DMS79 treated with DMSO at 0.1 percent for 48 hours (cell line): ENCODE data around the gene F8.

ENCODE experiments used
- DNase-seq: peaks from one replicate; lab custom pipeline; 2025; lab: John Stamatoyannopoulos, UW

F8 gene

DNA sequence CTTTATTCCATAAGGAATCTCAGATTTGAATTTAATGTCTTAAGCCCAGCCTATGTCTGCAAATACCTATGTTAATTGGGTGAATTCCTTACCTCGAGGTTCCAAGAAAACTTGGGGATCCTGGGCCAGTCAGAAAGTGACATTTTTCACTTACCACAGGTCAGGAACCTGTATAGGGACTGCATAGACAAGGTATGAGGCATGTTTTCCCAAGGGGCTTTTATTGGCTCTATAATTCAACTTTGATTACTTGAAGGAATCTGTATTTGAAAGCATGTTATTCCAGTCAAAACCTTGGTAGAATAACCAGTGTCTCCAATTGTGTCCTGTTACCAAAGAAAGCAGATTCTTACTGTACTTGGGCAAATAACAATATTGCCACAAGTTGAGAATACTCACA, 208.7 kb downstream of the F8 start:
- no peak for DNase-seq

GRCh38 chrX:154812341-154813101, 210.0 kb downstream of the F8 start:
- no peak for DNase-seq

DNA sequence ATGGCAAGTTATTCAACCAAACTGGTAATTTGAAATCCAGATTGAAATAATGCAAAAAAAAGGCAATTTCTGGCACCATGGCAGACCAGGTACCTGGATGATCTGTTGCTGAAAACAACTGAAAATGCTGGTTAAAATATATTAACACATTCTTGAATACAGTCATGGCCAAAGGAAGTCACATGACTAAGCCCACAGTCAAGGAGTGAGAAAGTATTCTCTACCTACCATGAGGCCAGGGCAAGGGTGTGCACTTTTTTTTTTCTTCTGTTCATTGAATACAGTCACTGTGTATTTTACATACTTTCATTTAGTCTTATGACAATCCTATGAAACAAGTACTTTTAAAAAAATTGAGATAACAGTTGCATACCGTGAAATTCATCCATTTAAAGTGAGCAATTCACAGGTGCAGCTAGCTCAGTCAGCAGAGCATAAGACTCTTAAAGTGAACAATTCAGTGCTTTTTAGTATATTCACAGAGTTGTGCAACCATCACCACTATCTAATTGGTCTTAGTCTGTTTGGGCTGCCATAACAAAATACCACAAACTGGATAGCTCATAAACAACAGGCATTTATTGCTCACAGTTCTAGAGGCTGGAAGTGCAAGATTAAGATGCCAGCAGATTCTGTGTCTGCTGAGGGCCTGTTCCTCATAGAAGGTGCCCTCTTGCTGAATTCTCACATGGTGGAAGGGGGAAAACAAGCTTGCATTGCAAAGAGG, 212.4 kb downstream of the F8 start:
- DNase-seq = no peak

GRCh38 chrX:154806837-154807501, 215.6 kb downstream of the F8 start:
- DNase-seq = no peak

DNA sequence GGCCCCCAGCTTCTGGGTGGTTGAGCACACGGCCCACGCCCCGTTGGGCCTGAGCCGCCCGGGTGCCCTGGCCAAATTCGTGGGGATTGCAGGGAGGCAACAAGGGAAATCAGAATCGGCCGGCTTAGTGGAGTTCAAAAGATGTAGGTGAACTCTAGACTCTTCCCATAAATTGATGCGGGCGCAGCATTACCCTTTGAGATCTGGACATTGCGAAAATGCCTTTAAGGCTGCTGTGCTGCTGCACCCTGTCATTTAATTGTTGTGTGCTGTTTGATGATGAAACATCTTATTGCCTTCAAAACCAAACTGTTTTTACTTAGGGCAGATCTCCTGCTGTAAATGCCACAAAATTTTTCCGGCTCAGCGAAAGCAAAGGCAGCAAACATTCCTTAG, 216.8 kb downstream of the F8 start:
- no peak for DNase-seq

GRCh38 chrX:154804957-154805695, 217.4 kb downstream of the F8 start, which contains the start of gene MPP1:
Gene MPP1, minus strand, starts transcription at chrX:154805485. Its CDS starts 112 bp downstream, at chrX:154805373.
- peak; percentile 53 for DNase-seq

DNA sequence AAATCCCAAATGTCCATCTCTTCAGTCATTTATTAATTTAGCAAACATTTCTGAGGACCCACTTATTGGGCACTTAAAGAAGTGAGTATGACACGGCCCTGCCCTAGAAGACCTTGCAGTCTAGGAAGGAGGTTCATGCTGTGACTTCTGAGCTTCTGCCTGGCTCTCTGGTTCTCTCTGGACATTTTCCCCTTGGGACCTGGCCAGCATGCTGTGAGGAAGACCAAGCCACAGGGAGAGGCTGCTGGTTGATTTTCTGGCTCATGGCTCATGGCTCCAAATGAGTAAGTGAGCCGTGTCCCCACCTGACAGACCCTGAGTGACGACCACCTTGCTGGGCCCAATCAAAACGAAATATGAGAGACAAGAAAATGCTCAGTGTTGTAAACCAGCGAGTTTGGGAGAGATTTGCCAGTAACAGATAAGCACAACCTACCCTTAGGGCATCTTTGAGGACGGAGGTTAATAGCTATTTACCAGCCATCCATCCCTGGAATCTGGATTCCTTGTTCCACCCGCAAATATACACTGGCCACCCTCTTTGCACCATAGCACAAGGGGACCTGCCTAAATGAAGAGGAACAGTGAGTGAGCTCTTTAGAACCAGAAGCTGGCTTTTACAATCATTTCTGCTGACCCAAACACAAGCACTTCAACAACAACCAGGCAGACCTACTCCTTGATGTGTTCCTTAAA, 218.1 kb downstream of the F8 start:
- DNase-seq = peak; percentile 10

DNA sequence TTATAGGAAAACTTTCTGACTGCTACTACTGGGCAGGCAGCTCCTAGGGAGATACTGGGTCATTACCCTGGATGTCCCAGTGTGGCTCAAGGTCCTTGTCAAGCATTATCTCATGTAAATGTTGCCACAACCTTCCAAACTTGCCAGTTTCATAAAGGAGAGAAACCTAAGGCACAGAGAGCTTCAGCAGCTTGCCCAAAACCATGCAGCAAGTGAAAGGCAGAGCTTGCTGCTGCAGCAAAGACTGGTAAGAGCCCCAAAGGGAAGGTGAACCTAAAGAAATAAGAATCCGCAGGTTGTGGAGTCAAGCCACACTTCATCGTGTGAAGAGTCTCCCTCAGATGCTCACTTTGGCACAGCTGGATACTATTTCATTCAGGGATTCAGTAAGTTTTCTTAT, 219.6 kb downstream of the F8 start:
- no peak for DNase-seq

GRCh38 chrX:154800478-154801210, 221.9 kb downstream of the F8 start:
- DNase-seq = no peak

- DNase-seq = peak; percentile 72
Observed at GRCh38 chrX:154799556-154800348, 222.8 kb downstream of the F8 start.

DNA sequence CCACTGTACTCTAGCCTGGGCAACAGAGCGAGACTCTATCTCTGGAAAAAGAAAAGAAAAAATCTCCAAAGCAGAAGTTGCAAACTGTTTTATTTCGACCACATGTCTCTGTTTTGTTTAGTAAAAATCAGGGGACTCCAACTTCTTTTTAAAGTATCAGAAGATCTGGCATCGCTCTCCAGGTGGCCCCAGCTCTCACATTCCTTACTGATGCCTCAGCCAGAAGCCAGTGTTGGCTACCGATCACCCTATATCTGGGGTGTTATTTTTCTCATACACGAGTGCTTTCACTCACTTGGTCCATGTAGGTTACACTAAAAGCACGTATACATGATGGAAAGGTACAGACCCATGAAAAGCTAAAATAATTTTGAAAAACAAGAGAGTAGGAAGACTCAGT, 225.5 kb downstream of the F8 start:
- no peak for DNase-seq

GRCh38 chrX:154795016-154795415, 227.5 kb downstream of the F8 start:
- DNase-seq = no peak

GRCh38 chrX:154793084-154793795, 229.3 kb downstream of the F8 start:
- DNase-seq = no peak

- DNase-seq = no peak
Observed at GRCh38 chrX:154791939-154792338, 230.6 kb downstream of the F8 start.

DNA sequence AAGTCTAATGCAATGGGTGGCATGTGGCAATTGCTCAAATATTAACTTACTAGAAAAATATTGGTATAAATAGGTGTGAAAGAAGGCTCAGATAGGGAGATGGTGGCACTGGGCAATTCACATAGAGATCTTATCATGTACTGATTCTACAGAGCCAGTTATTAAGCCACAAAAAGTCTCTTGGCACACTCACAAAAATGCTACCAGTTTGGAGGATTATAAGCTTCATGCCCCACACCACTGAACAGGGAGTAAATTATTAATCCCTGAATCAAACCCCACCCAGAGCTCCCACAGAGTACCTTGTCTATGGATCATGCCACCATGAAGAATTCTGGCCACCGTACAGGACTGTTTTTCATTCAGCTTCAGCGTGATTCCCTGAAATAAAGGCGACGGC, 231.1 kb downstream of the F8 start:
- DNase-seq = no peak
